IPS DF 19.7 (cell line): ENCODE results near the gene TSPAN5.
"Not testable (repeated sequence)": the region's sequence is repeated elsewhere in the genome, so short reads cannot be mapped to it uniquely, and the experiment has no call there.

ENCODE experiments used
- DNase-seq: peaks from one replicate; pipeline ENCODE4 v3.0.0-alpha.2; 2013; ENCODE audit warnings: low read depth, low spot score

Gene TSPAN5

DNA sequence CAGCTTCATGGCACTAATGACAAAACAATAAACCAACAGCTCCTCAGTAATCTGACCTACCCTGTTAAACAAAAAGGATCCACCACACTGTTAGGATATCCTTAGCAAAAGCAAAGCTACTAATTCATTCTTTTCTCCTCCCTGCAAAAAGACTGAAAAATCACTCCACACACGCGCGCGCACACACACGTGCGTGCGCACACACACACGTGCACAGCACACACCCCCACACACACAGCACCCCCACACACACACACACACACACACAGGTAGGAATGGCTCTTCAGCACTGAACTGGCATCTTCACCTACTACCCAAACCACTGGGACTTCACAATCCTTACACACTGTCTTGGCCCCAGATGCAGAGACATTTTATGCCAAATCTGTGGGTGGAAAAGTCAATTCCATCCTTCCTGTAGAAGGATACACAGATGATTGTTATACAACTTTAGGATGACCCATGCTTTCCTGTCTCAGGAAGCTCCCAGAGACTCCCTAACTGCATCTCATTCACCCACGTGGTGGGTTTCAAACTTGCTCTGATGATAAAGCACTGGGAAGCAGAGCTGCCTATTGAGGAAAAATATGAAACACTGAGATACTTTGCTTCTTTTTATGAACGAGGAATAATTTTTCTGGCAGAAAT, 102.5 kb downstream of the TSPAN5 start:
- DNase-seq: no peak

DNA sequence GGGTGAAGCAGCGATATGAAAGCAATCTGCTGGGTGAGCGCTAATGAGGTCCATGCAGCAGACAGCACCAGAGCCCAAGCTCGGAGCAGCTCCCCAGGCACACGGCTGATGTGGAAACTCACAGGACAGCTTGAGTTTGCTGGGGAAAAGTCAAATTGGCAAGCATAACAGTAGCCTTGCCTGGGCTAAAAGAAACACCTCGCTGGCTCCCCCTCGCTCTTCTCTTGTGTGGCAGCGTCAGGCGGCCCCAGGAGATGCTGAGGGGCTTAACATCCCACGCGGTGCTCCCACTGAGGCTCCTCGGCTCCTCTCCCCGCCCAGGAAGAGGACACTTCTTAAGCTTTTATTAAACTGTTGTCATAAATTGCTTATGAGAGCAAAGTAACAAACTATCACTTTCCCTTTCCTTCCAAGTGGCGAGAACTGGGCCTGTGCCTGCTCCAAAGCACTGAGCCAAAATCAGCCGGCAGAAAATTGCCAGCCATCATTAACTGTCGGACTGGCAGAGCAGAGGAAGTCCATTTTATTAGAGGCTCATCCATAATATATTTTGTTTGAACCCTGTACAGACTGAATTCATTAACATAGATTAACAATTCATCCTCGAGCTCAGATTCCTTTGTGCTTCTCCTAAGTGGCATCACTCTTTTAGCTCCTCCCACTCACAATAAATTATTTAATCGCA, 111.4 kb downstream of the TSPAN5 start:
- no peak for DNase-seq

DNA sequence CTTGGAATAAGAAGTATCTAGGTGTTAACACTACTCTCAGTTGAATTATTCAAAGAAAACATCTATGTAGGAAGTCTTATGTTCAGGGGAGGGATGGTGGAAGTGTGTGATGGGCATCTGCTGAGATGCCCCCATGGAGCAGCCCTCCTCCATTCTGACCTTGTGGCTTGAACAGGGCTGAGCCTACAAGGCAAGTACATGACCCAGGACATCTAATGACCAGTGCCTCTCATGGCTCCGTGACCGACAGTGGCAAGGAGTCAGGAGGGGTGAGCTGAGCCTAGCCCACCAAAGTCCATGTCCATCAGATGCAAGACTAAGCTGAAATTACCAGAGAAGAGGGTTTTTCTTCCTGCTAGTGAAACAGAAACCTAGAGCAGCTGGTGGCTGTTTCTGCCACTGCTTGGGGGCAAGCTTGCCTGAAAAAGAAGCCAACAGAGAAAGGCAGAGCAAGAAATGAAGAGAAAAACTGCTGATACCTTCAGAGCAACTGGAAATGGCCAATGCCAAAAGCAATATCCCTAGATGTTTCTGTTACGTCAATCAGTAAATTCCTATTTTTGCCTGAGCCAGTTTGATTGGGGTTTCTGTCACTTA, 113.5 kb downstream of the TSPAN5 start:
- DNase-seq: no peak

DNA sequence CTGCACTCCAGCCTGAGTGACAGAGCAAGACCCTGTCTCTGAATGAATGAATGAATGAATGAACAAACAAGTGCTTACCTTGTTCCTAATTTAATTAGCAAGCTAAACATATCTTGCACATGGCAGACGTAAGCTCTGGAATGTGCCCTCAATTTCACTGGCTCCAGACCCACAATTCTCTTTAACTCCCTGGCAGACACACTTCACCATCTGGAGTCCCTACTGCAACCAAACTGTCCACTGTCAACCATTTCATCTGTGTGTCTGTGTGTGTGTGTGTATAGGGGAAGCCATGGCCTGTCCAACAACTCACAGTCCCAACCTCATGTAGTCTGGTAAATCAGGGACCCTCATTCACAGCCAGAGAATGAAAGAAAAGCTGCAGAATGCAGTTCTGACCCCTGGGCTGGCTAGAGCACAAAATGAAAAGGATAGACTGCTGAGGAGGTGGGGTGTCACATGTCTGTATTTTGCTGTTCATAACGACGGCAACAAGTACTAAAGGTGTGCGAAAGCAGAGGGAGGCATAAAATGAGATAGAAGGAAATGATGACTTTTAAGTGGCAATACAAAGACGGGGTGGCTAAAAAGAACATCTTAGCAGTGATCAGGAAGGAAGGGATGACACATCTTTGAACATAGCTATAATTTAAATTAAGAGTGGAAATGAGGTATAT, 114.1 kb downstream of the TSPAN5 start:
- DNase-seq: no peak

DNA sequence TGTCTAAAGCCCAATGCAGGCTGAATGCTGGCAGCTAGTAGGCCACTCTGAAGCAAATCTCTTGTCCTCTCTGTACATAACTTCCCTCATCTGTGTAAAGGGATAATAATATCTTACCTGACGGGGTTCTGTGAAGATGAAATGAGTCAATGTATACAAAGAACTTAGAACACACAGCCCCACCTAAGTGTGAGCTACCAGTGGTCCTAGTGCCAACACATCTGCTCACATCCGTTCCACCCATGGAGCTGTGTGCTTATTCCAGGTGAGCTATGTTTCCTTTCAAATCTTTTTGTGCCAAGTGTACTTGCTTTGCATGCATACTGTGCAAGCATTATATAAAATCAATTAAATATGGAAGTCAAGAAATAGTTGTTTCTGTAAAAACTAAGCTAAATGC, 116.4 kb downstream of the TSPAN5 start:
- no peak for DNase-seq

DNA sequence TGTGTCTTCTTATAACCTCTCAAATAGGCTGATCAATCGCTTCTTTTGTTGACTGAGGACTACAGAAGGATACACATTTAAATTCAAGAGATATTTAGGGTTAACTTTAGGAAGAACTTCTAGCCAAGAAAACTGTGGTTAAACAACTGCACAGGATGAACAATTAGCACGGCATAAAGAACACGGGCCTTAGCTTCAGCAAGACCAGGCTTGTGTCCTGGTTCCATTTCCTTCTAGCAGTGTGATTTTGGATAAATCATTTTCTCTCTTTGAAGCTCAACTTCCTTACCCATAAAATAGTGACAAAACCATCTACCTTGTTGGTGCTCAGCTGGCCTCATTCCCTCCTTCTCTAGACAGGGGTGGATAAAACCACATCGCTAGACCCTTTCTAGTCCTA, 117.6 kb downstream of the TSPAN5 start:
- DNase-seq: no peak

DNA sequence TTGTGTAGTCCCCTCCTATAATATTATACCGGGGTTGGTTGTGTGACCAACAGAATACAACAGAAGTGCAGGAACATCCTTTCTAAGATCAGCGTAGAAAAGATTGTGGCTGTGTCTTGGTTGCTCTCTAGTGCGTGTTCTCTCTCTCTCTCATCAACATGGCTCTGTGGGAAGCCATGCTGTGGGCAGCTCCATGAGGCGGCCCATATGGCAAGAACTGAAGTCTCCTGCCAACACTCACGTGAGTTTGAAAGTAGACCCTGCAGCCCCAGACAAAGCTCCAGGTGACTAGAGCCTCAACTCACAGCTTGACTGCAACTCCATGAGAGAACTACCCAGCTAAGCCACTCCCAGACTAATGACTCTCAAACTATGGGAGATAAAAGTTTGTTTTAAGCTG, 118.7 kb downstream of the TSPAN5 start:
- no peak for DNase-seq

DNA sequence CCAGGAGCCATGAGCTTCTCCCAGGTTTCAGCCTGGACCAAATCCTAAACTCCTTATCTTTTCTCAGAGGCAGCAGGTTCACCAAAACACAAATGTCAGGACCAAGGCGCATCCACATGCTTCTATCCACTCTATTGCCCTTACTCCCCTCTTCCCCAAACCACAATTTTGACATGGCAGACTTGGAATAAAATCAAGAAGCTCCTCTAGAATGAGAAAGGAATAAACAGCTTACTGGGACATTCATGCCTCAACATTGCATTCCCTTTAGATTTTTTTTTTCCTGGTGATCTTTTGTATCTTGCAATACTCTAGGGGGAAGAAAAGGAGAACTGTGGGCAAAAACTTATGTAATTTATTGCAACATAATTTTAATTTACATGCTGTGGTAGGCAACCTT, 119.1 kb downstream of the TSPAN5 start:
- DNase-seq: no peak

DNA sequence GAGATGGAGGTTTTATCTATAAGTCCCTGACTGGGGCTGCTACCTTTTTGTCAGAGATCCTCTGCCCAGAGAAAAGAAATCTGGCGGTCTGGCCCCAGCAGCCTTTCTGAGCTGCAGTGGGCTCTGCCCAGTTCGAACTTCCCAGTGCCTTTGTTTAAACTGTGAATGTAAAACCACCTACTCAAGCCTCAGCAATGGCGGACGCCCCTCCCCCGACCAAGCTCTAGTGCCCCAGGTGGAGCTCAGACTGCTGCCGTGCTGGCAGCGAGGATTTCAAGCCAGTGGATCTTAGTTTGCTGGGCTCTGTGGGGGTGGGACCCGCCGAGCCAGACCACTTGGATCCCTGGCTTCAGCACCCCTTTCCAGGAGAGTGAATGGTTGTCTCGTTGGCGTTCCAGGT, 121.8 kb downstream of the TSPAN5 start:
- DNase-seq: no peak

DNA sequence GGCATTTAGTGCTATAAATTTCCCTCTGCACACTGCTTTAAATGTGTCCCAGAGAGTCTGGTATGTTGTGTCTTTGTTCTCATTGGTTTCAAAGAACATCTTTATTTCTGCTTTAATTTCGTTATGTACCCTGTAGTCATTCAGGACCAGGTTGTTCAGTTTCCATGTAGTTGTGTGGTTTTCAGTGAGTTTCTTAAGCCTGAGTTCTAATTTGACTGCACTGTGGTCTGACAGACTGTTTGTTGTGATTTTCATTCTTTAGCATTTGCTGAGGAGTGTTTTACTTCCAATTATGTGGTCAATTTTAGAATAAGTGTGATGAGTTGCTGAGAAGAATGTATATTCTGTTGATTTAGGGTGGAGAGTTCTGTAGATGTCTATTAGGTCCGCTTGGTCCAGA, 124.3 kb downstream of the TSPAN5 start:
- DNase-seq: not testable (repeated sequence)

DNA sequence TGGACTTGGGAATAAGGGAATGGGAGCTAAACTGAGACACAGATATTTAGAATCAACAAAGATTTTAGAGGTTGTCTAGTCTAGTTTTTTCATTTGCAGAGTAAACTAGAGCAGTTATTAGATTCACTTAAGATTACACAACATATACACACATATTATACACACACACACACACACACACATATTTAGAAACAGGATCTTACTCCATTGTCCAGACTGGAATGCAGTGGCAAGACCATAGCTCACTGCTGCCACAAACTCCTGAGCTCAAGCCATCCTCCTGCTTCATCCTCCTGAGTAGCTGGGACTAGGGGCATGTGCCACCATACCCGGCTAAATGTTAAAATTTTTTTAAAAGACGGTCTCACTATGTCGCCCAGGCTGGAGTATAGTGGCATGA, 127.8 kb downstream of the TSPAN5 start:
- no peak for DNase-seq

DNA sequence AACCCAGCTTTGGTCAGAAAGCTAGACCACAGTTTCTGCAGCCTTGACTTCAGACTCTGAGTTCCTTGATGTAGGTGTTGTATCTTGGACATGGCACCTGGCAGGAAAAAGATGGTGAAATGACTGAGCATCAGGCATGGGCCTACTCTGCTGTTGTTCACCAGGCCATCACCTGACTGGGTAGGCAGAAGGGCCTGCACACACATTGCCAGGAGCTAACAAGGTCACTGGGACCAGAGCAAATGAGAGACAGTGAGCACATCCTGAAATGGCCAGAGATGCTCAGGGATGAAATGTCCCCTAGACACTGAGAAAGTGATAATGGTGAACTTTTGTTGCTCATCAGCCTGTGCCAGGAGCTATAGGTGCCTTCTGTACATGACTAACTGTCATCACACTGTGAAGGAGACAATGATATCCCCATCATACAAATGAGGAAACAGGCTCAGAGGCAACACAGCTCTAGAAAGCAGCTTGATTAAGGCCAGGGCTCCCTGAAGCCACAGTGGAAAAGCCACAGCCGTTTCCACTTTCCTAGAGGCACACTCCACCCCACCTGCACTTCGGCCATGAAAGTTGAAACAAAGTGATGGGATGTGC, 128.3 kb downstream of the TSPAN5 start:
- no peak for DNase-seq

DNA sequence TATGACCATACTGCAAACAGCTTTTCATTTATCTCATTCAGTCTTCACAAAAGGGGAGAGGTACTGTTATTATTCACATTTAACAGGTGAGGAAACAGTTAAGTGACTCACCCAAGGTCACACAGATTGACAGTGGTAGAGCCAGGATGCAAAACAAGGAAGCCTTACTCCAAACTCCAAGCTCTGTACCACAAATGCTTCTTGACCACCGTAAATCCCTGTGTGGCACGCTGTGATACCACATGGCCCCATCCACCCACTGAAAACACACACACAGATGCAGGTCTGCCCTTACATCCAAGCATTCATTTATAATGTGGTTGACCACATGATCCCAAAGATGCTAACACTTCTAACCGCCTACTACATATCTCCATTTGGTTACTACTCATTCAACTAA, 129.5 kb downstream of the TSPAN5 start:
- DNase-seq: no peak

DNA sequence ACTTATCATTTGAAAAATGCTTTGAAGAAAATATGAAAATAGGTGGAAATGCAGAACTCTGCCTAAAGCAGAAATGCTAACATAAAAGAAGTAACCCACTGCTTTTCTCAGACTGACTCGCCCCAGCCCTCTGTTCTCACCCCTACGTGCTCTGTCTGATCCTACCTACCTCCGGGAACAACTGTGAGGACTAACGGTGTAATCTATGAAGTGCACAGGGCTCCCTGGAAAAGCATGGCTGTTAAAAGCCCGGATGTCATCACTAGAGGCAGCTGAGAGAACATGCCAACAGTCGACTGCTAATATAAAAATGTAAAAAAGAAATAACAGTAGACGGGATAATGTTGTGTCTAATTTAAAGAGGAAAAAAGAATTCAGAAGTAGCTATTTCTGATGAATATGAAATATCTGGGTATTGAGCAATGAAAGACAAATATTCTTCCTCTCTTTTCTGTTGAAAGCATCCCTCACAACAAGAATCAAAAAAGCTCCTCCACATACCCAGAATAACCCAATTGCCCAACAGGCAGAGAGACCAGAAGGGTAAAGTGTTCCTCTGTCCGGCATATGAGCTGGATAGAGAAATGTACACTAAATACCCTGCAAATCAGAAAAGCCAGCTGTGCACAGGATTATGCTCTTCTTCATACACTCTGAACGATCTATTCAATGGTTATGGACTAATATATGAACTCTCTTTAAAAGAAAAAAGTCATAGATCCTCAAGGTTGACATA, 130.7 kb downstream of the TSPAN5 start:
- no peak for DNase-seq

DNA sequence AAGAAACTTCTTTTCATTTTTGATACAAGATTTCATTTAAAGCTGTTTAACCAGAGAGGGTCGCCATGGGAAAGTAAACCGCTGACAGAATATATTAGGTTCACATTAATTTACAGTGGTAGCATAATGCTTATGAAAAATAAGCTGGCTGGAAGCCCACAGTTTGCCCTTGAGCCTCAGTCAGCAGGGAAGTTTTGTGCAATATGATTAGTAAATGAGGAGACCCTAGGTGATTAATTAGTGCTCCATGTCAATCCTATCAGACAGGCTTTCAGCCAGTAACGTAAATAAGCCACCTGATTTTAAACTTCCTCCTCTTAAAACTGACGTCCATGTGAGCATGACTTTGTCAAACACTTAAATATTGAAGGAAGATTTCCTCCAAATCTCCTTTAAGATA, 134.2 kb downstream of the TSPAN5 start:
- no peak for DNase-seq

DNA sequence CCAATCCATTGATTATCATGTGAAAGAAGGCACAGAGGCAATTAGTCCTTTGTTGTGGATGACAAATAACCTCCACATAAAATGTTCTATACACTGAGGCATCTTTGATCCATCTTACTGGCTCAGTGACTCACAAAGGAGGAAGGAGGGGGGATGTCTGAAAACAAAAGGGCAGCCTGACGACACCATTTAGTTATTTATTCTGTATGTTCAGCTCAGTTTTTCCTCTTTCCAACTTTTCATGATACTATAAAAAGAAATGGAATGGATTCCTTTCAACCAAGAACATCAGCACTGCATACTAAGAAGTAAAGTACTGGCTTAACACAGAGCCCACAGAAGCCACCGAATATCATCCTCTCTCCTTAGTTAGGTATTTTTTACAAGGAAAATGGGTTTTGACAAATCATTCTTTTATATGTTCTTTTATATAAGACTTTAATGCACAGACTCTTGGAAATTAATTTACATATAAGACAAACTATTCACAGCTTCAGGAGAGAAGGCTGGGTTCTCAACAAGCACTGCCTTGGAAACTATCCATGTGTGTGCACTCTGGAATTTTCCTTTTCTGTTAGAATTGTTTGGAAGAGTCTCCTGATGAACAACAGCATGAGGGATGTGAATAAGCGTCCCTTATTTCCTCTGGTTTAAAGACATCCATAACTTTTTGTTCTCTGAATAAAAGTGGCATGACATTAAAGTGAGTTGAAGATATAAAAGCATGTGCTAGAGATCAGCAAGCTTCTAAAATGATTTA, 135.6 kb downstream of the TSPAN5 start:
- no peak for DNase-seq

DNA sequence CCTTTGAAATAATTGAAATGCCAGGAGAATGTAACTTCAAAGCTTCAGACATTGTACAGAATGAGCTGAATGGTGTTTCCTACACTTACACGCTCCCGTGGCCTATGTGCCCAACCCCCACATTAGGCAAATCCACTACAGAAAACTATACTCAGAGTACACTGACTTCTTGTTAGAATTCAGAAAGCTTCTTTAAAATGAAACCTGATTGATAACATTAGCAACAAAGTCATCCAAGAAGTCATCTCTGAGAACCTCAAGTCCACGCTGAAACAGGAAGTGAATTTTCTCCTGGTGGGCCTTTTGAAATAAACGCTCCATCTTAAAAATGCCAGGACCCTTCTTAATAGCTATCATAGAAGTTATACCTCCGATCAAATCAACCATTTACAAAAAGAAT, 136.3 kb downstream of the TSPAN5 start:
- DNase-seq: no peak

DNA sequence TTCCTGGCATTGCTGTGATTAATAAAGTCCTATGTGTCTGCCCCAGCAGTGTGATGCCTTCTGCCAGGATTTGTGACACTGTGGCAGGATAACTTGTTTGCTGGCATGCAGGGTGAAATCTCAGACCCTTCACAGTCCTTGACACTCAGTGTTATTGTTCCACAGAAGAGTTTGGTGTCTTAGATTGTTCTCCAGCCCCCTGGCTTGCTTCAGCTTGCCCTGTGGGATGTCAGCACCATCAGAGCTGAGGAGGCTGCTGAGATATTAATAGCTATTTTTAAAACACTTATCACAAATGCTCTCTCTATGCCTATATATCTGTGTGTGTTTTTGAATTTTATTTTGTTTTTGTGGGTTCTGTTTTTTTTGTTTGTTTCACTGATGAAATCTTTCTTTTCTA, 136.9 kb downstream of the TSPAN5 start:
- no peak for DNase-seq

DNA sequence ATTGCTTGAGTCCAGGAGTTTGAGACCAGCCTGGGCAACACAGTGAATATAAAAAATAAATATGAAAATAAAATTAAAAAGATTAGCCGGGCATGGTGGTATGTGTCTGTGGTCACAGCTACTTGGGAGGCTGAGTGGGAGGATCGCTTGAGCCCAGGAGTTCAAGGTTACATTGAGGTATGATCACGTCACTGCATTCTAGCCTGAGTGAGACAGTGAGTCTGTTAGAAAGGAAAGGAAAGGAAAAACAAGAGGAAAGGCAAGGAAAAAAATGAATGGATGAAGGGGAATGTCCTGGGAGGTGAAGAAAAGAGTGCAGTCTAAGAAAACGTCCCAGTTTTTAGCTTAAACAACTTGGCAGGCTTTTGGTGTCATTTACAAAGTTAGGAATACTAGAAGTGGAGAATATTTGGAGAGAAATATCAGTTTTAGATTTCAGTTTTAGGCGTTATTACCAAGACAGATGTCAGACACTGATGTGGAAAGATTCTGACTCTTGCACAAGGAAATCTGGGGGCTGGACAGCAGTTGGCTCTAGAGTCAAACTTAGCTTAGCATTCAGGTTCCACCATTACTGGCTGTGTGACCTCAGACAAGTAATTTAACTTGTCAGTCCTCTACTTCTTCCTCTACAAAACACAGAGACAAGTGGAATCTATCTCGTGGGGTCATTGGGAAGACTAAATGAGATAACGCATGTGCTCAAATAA, 139.0 kb downstream of the TSPAN5 start:
- DNase-seq: no peak

DNA sequence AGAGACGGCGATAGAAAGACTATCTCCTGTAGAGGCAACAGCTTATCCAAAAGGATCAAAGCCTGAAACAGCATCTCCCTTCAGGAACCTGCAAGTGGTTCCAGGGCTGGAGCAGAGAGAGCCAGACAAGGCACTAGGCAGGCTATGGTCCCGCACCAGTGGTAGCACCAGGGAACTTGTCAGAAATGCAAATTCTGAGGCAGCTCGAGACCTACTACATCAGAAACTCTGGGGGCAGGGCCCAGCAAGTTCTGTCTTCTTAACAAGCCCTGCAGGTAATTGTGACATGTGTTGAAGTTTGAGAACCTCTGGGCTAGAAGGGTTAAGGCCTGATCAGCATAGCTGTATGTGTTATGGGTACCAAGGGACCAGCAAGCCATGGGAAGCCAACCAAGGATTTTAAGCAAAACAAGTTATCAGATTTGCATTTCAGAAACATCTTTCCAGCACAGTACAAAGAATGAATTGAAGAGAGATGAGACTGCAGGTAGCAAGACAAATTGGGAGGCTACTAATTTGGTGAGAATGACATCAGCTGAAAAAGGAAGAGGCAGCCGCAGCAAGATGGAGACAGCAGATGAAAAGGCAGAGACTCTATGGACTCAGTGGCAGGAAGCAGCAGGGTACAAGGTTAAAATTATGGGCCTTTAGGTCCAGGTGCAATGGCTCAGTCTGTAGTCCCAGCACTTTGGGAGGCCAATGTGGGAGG, 139.7 kb downstream of the TSPAN5 start:
- no peak for DNase-seq
